ENCODE results near the gene EDRF1.

- TF ChIP-seq CTCF (tag by site-specific recombination; IDR thresholded peaks at IDR 0.05), result no peak
- no peak for TF ChIP-seq ZNF2 (tag by site-specific recombination; IDR thresholded peaks at IDR 0.05)
- no peak for TF ChIP-seq KLF17 (tag by site-specific recombination; IDR thresholded peaks at IDR 0.05)
- TF ChIP-seq ELK4 (IDR thresholded peaks at IDR 0.05; ENCODE audit: borderline replicate concordance, low read depth, low read length), result no peak
- TF ChIP-seq BCL11A (tag by site-specific recombination; IDR thresholded peaks at IDR 0.05; ENCODE audit: low read depth), result no peak
- no peak for TF ChIP-seq ZNF623 (tag by site-specific recombination; IDR thresholded peaks at IDR 0.05)
Measured at GRCh38 chr10:125797994-125798662, 78.6 kb downstream of the EDRF1 start.

All from HEK293 (cell line).